Nephron (organoid): Measurements from ENCODE around the gene TMC5.

Experiments
- H3K27ac Mint-ChIP-seq, 3 experiments: 2 replicates each; pipeline ENCODE4 v1.8.0; 2020; ENCODE audit warnings: mixed read lengths in 3 of 3, mild to moderate bottlenecking in 2 of 3, moderate library complexity in 1 of 3
- H3K27me3 Mint-ChIP-seq: 2 replicates; pipeline ENCODE4 v1.8.0; 2021; ENCODE audit warnings: low read depth, mild to moderate bottlenecking, moderate library complexity, mixed read lengths
- H3K36me3 Mint-ChIP-seq: 2 replicates; pipeline ENCODE4 v1.8.0; 2020; ENCODE audit warnings: low read depth, mixed read lengths
- H3K4me1 Mint-ChIP-seq: 2 replicates; pipeline ENCODE4 v1.8.0; 2020; ENCODE audit warnings: mixed read lengths
- H3K4me3 Mint-ChIP-seq, 3 experiments: 2 replicates each; pipeline ENCODE4 v1.8.0; 2020; ENCODE audit warnings: mild to moderate bottlenecking in 3 of 3, mixed read lengths in 3 of 3, moderate library complexity in 2 of 3
- H3K9me3 Mint-ChIP-seq: 2 replicates; pipeline ENCODE4 v1.8.0; 2020; ENCODE audit warnings: mixed read lengths
- TF ChIP-seq, protein P1 (sequence below), 3 experiments: fragments of 200-600 bp; sonication (generic); IDR thresholded peaks; one replicate each; pipeline ENCODE4 v1.5.0; 2021; ENCODE audit warnings: antibody characterized with exemption in 3 of 3; ENCODE audit not compliant: unreplicated experiment in 3 of 3

The TMC5 gene

GRCh38 chr16:19515757-19516156, 98.1 kb downstream of the TMC5 start:
- TF ChIP-seq, protein P1, sequence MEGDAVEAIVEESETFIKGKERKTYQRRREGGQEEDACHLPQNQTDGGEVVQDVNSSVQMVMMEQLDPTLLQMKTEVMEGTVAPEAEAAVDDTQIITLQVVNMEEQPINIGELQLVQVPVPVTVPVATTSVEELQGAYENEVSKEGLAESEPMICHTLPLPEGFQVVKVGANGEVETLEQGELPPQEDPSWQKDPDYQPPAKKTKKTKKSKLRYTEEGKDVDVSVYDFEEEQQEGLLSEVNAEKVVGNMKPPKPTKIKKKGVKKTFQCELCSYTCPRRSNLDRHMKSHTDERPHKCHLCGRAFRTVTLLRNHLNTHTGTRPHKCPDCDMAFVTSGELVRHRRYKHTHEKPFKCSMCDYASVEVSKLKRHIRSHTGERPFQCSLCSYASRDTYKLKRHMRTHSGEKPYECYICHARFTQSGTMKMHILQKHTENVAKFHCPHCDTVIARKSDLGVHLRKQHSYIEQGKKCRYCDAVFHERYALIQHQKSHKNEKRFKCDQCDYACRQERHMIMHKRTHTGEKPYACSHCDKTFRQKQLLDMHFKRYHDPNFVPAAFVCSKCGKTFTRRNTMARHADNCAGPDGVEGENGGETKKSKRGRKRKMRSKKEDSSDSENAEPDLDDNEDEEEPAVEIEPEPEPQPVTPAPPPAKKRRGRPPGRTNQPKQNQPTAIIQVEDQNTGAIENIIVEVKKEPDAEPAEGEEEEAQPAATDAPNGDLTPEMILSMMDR (IDR thresholded peaks at IDR 0.05; ENCODE audit: unreplicated experiment in 3 of 3): no peak
- Mint-ChIP-seq H3K27ac (no peak overlapping the region), H3K9me3 (peaks cover 3% of the 10 kb centered on the region), H3K4me3 (no peak overlapping the region), H3K36me3 (peaks cover 56% of the 10 kb centered on the region), H3K4me1 (peaks cover 16% of the 10 kb centered on the region), H3K27me3 (no peaks in the 10 kb centered on the region)

DNA sequence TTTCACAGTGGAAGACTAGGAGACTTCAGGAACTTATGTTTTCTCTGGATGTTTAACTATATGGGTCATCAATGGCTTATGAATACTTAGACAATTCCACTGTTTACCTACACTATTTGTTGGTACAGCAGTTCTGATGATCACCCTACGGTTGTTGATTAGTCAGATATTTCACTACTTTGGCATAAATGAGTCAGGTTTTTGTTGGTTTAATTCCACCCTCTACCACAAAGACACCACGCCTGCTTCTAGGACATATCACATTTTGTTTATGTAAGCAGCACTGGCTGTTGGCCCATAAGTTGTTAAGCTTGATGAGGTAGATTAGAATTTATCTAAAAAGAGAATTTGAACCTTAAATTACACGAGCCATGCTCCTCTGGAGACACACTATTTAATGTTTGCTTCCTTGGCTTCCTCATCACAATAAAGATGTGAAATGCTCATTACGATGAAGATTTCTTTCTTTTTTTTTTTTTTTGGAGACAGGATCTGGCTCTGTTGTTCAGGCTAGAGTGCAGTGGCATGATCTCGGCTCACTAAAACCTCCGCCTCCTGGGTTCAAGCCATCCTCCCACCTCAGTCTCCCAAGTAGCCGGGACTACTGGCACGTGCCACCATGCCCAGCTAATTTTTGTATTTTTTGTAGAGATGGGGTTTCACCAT, 99.9 kb downstream of the TMC5 start:
- H3K27ac Mint-ChIP-seq: no peak overlapping the region

DNA sequence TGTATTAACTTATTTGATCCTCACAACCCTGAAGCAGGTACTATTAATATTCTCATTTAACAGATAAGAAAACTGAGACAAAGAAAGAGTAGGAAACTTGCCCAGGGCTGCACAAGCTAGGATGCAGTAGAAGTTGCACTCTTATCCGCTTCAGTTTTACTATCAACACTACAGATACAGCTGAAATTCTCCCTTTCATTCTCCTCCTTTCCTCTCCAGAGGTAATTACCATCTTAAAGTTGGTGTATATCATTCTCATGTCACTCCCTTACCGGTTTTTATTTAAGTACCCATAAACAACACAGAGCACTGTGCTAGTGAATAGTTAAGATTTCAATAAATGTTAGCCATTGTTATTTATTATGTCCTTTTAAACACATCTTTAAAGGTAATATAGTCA, 100.7 kb downstream of the TMC5 start:
- no peaks in the 10 kb centered on the region for H3K9me3 Mint-ChIP-seq
- peaks cover 36% of the 10 kb centered on the region for H3K36me3 Mint-ChIP-seq
- H3K27me3 Mint-ChIP-seq: no peaks in the 10 kb centered on the region
- H3K4me1 Mint-ChIP-seq: peaks cover 31% of the 10 kb centered on the region
- H3K4me3 Mint-ChIP-seq: no peak overlapping the region
- no peak overlapping the region for H3K27ac Mint-ChIP-seq
- TF ChIP-seq, protein P1 (IDR thresholded peaks at IDR 0.05; ENCODE audit: unreplicated experiment in 3 of 3): no peak

More for the DNA sequence above, 99.9 kb downstream of the TMC5 start:
- no peak overlapping the region for H3K4me3 Mint-ChIP-seq
- no peaks in the 10 kb centered on the region for H3K27me3 Mint-ChIP-seq
- TF ChIP-seq, protein P1 (IDR thresholded peaks at IDR 0.05; ENCODE audit: unreplicated experiment in 3 of 3): no peak
- H3K4me1 Mint-ChIP-seq: peaks cover 30% of the 10 kb centered on the region
- peaks cover 44% of the 10 kb centered on the region for H3K36me3 Mint-ChIP-seq
- H3K9me3 Mint-ChIP-seq: peaks cover 3% of the 10 kb centered on the region

DNA sequence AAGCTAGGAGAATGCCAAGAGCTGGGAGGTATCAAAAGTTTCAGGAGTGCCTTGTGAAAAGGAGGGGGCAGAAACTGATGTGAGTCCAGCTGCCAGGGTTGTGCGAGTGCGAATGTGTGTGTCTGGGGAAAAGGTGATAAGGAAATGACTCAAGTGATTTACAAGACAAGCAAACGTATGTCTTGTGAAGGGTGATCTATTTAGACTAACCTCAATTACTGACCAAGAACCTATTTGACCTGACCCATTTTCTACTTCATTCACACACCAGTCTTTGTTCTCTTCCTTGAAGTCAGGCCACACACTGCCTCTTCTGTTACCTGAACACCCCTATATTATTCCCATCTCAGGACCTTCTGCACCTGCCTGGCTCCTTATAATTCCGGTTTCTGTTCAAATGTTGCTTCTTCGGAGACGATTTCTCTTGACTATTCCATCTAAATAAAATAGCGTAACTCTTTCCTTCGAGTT, 103.2 kb downstream of the TMC5 start:
- Mint-ChIP-seq H3K4me1 (peaks cover 45% of the 10 kb centered on the region), H3K27me3 (no peaks in the 10 kb centered on the region), H3K27ac (peak overlapping the region; percentile 69 to 92 (median 84)), H3K4me3 (peak overlapping the region; percentile 90 to 94 (median 92)), H3K36me3 (peaks cover 17% of the 10 kb centered on the region), H3K9me3 (no peaks in the 10 kb centered on the region)
- TF ChIP-seq, protein P1 (IDR thresholded peaks at IDR 0.05; ENCODE audit: unreplicated experiment in 3 of 3): no peak

DNA sequence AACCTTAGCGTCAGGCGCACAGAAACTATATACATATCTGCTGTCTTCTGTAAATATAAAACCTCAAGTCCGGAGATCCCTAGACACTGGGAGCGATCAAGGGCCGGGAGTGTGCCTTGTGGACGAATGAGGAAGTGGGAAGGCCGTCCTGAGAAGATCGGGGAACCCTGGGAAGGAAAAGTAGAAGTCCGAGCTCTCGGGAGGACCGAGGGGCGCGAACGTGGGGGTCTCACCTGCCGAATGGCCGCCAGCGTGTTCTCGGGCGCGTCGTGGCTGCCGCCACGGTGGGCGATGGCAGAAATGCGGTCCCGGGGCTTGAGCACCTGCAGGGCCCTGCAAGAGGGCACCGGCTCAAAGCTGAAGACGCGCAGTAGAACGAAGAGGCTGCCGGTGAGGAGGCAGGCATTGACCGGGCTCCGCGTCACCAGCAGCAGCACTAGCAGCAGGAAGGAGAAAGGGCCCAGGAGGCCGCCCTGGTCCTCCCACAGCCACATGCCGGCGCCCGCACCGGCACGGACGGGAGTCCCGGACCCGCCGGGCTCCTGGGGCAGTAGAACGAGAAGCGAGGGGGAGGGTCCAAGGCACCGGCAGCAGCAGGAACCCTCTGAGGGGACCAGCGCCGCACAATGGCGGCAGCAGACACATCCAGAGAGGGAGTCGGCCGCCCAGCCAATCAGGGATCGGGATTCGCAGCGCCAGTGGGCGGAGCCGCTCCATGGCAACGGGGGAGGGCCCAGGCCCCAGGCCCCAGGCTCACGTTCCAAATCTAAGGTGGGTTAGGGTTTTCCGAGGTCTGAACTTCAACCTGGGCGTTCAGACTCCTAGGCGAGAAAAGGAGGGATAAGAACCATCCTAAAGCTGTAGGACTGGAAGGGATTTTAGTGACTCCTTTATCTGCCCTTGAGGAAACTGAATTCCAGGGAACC, 104.1 kb downstream of the TMC5 start, which contains the start of gene GDE1:
Gene GDE1 (minus strand): TSS at position 628 of the 926 bp plus-strand sequence. CDS start 134 bp downstream, at position 494.
- peaks cover 9% of the 10 kb centered on the region for H3K36me3 Mint-ChIP-seq
- peak within 1 kb of the TSS; percentile 69 to 92 (median 84) for H3K27ac Mint-ChIP-seq
- no peaks in the 10 kb centered on the region for H3K27me3 Mint-ChIP-seq
- H3K4me3 Mint-ChIP-seq: peak within 1 kb of the TSS; percentile 90 to 94 (median 92)
- TF ChIP-seq, protein P1 (IDR thresholded peaks at IDR 0.05; ENCODE audit: unreplicated experiment in 3 of 3): peak; percentile 15 to 41 (median 20)
- H3K9me3 Mint-ChIP-seq: no peaks in the 10 kb centered on the region
- peaks cover 45% of the 10 kb centered on the region for H3K4me1 Mint-ChIP-seq
